Fibroblast of peridontal ligament (primary cell): ENCODE data around the gene INTS3.
A peak's percentile ranks its signal among the peaks of the same experiment; 100 is the strongest.

Experiments used
- DNase-seq: peaks from one replicate; pipeline ENCODE4 v3.0.0-alpha.2; 2010; ENCODE audit errors: extremely low read depth

Gene INTS3

DNA sequence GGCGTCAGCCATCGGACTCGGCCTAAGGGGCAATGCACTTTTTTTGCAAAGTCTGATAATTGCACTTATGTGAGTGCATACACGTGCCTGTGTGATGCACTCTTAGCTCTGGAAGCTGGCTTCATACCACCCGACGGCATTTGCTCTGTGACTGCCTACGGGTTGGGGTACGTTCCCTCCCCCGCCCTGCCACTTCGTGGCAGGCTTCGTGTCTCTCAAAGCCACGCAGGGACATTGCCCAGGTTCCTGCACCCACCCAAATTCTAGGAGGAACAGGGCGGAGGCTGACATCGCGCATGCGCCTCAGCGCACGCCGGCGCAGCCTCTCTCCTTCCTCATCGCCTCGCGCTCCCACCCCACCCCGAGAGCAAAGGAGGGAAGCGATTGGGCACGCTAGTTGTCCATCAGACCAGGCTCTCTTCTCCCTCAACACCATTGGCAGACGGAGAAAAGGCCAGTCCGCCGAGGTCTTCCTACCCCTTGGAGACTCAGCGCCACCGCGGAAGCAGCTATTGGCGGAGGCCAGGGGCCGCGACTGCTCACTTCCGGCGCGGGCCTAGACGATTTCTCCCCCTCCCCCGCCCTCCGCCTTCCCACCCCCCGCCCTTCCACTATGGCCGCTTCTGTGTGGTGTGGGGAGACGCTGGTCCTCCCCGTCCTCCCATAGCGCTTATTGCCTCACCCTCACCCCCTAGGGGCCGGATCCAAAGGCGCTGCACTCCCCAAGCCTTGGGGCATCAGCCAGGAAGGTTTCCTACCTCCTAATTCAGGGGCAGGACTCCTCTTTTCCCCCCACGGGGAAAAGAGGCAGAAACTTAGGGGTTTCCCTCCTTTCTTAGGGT is at the start of gene INTS3:
INTS3 (plus strand) TSS at position 588 of the 842 bp plus-strand sequence. CDS start 585 bp downstream, outside the sequence.
- peak; percentile 100 for DNase-seq

DNA sequence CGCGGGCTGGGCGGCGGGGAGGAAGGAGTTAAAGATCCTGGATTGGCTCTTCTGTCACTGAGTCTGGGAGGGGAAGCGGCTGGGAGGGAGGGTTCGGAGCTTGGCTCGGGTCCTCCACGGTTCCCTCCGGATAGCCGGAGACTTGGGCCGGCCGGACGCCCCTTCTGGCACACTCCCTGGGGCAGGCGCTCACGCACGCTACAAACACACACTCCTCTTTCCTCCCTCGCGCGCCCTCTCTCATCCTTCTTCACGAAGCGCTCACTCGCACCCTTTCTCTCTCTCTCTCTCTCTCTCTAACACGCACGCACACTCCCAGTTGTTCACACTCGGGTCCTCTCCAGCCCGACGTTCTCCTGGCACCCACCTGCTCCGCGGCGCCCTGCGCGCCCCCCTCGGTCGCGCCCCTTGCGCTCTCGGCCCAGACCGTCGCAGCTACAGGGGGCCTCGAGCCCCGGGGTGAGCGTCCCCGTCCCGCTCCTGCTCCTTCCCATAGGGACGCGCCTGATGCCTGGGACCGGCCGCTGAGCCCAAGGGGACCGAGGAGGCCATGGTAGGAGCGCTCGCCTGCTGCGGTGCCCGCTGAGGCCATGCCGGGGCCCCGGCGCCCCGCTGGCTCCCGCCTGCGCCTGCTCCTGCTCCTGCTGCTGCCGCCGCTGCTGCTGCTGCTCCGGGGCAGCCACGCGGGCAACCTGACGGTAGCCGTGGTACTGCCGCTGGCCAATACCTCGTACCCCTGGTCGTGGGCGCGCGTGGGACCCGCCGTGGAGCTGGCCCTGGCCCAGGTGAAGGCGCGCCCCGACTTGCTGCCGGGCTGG is 49.1 kb upstream of the INTS3 start, which contains the start of gene NPR1:
NPR1 (plus strand) TSS at position 170 of the 818 bp plus-strand sequence; CDS start at position 591, 421 bp downstream.
- peak; percentile 24 for DNase-seq

DNA sequence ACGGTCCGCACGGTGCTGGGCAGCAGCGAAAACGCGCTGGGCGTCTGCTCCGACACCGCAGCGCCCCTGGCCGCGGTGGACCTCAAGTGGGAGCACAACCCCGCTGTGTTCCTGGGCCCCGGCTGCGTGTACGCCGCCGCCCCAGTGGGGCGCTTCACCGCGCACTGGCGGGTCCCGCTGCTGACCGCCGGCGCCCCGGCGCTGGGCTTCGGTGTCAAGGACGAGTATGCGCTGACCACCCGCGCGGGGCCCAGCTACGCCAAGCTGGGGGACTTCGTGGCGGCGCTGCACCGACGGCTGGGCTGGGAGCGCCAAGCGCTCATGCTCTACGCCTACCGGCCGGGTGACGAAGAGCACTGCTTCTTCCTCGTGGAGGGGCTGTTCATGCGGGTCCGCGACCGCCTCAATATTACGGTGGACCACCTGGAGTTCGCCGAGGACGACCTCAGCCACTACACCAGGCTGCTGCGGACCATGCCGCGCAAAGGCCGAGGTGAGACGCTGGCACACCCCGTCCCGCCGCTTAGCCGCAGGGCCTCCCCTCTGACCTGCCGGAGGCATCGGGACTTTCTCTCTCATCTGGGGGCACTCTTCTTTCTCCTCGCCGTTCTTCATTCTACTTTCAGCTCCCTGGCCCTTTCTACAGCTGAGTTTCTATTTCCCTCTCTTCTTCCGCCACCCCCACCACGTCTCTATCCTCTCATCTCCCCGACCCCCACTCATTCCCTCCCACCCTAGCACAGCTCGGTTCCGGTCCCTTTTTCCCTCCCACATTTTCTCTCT is 48.3 kb upstream of the INTS3 start:
- DNase-seq = no peak

- no peak for DNase-seq
Observed at GRCh38 chr1:153680120-153680403, 47.8 kb upstream of the INTS3 start.

DNA sequence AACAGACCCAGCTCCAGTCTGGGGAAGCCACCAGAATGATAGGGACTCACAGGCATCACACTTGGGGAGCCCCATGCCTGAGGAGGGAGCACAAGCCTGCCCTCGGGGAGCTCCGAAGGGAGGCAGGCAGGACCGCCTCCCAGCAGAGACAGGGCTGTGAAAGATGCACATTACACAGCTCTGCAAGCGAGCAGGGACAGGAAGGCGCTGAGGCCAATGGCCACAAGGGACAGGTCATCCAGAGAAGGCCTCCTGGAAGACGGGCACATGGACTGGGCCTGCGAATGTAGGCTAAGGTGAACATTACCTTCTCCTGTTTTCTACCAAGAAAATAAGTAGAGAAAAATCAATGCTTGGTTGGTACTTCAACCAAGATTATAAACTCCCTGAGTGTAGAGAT is 45.1 kb upstream of the INTS3 start:
- no peak for DNase-seq

- peak; percentile 31 for DNase-seq
Observed at GRCh38 chr1:153683854-153684253, 44.0 kb upstream of the INTS3 start.

- no peak for DNase-seq
Observed at GRCh38 chr1:153684892-153685291, 43.0 kb upstream of the INTS3 start.

GRCh38 chr1:153685544-153686340 is 42.1 kb upstream of the INTS3 start:
- no peak for DNase-seq

- DNase-seq = no peak
Observed at GRCh38 chr1:153687346-153688125, 40.3 kb upstream of the INTS3 start.

GRCh38 chr1:153688276-153688675 is 39.6 kb upstream of the INTS3 start:
- DNase-seq = no peak

DNA sequence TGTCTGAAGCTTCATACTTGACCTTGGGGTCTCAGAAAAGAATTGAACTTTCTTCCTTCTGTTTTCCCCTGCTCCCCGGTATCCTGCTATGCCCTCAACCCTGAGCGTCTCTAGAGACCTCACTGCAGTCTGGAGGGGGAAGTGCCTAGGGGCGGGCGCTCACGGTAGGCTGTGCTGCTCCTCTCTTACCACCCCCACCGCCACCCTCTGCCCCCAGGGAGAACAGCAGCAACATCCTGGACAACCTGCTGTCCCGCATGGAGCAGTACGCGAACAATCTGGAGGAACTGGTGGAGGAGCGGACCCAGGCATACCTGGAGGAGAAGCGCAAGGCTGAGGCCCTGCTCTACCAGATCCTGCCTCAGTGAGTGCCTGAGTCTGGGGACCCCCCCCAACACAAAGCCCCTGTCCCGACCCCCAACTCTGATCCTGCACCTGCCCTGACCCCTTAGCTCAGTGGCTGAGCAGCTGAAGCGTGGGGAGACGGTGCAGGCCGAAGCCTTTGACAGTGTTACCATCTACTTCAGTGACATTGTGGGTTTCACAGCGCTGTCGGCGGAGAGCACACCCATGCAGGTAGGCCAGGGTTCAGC is 39.0 kb upstream of the INTS3 start:
- DNase-seq = no peak

GRCh38 chr1:153693466-153693865 is 34.4 kb upstream of the INTS3 start:
- DNase-seq = no peak

DNA sequence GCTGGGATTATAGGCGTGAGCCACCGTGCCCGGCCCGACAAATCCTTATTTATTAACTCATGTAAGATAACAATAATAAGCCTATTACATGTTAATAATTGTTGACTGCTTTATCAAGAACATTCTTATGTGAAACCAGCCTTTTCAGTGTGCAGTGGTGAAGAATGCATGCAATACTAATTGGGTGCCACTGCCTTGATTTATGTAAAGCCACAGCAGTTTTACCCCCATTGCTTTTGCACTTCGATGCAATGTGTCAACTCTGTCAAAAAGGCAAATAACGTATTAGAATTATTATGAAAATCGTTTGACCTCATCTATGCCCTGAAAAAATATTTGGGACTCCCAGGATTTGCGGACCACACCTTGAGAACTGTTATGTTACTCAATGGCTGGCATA is 31.1 kb upstream of the INTS3 start:
- DNase-seq = no peak

DNA sequence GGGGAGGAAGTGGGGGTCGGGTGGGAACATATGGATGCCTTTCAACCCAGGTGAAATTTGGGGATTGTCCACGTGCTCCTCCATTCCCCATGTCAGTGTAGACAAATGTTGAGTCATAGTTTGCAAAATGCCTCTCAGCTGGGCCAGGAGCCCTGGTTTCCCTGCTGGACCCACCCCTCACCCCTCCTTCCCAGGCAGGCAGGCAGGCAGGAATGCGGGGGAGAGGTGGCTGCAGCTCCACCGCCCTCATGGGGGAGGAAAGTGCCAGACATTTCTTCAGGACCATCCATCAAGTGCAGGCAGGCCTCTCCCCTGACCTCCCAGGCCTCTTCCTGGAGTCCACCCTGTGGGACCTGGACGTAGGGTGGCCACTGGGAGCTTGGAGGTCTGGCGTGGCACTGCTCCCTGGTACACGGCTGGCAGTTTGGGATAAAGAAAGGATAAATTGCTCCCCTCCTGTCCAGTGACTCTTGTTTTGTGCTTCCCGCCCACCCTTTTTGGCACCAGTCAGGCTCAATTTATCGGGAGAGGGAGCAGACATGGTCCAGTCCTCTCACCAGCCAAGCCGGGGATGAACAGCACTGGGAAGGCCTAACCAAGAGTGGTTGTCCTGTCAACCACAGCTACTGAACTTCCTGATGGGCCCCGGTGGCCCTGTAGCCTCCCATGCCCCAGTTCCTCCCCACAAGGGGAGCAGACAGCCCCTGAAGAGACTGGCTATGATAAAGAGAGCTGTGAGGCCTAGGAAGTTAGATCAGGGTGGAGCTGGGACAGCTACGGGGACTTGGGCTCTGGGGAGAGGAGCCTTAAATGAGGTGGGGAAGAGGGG is 30.4 kb upstream of the INTS3 start:
- DNase-seq = no peak

GRCh38 chr1:153698020-153698922 is 29.6 kb upstream of the INTS3 start:
- no peak for DNase-seq

DNA sequence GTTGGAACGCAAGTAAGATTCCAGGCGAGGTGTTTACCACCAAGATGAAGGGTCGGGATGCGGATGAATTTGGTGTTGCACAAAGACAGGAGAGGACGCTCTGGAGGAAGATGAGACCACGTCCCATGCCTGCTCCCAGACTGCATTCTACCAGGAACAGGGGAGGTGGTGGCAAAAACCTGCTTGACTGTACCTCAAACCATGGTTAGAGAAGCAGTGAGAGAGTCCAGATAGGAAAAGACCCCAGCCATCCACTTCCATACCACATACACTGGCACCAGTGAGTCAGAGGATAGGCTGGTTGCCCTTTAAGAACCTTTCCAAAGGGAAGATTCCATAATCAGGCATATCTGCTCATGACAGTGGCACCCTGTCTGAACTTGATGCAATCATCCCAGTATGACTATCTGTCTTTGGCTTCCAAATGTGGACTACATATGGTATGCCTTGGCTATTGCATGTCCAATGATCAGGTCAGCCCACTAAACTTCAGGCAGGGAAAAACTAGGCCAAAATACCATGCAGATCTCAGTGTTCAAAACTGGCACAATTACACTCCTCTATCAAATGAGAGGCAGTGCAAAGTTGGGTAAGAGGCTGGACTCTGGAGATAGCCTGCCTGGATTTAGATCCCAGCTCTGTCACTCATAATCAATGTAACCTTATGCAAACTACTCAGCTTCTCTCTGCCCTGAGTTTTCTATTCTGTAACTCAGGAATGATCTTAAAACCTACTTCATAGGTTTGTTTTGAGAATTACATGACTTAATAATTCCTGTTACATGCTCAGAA is 28.7 kb upstream of the INTS3 start:
- DNase-seq = peak; percentile 69

- DNase-seq = no peak
Observed at GRCh38 chr1:153699768-153700167, 28.1 kb upstream of the INTS3 start.
